ENCODE data around the gene CNTN2.

GRCh38 chr1:205017001-205017400 is 26.0 kb upstream of the CNTN2 start:
- TF ChIP-seq CTCF (IDR thresholded peaks at IDR 0.05 in 8 of 11, conservative IDR thresholded peaks at IDR 0.05 in 3 of 11) (no peak), POLR2AphosphoS5 (IDR thresholded peaks at IDR 0.05) (no peak), POLR2A (IDR thresholded peaks at IDR 0.05) (no peak)

Measured in spleen (tissue), 7 donors.